Mucosa of stomach (tissue), 1 donor: ENCODE data around the gene HSP90B1.
A peak's percentile ranks its signal among the peaks of the same experiment; 100 is the strongest.

Experiments used
- H3K27me3 ChIP-seq: one replicate; pipeline ENCODE4 v1.7.0; 2013; ENCODE audit warnings: mild to moderate bottlenecking, low read length; ENCODE audit not compliant: control insufficient read depth, insufficient read depth
- H3K36me3 ChIP-seq: one replicate; pipeline ENCODE4 v1.7.0; 2013; ENCODE audit warnings: low read length; ENCODE audit not compliant: control insufficient read depth, insufficient read depth
- H3K4me1 ChIP-seq: one replicate; pipeline ENCODE4 v1.7.0; 2013; ENCODE audit warnings: mild to moderate bottlenecking, low read length; ENCODE audit not compliant: control insufficient read depth, insufficient read depth
- H3K4me3 ChIP-seq: one replicate; pipeline ENCODE4 v1.7.0; 2013; ENCODE audit warnings: low read length
- H3K9ac ChIP-seq: one replicate; pipeline ENCODE4 v1.7.0; 2013; ENCODE audit warnings: mild to moderate bottlenecking, low read length, moderate library complexity
- H3K9me3 ChIP-seq: one replicate; pipeline ENCODE4 v1.7.0; 2013; ENCODE audit warnings: mild to moderate bottlenecking, low read length, moderate library complexity; ENCODE audit not compliant: control insufficient read depth
- donor health status: Pancreatic carcinoma.

The HSP90B1 gene

GRCh38 chr12:103908877-103909276 is 21.3 kb upstream of the HSP90B1 start:
- no peaks in the 10 kb centered on the region for H3K9me3 ChIP-seq
- no peak overlapping the region for H3K4me3 ChIP-seq
- no peaks in the 10 kb centered on the region for H3K27me3 ChIP-seq
- H3K9ac ChIP-seq: no peak overlapping the region
- no peaks in the 10 kb centered on the region for H3K4me1 ChIP-seq
- H3K36me3 ChIP-seq: no peaks in the 10 kb centered on the region

GRCh38 chr12:103909811-103910210 is 20.4 kb upstream of the HSP90B1 start:
- Histone ChIP-seq H3K9ac (no peak overlapping the region), H3K27me3 (no peaks in the 10 kb centered on the region), H3K9me3 (no peaks in the 10 kb centered on the region), H3K36me3 (no peaks in the 10 kb centered on the region), H3K4me3 (no peak overlapping the region), H3K4me1 (no peaks in the 10 kb centered on the region)

- Histone ChIP-seq H3K4me1 (no peaks in the 10 kb centered on the region), H3K4me3 (no peak overlapping the region), H3K9ac (no peak overlapping the region), H3K36me3 (no peaks in the 10 kb centered on the region), H3K27me3 (no peaks in the 10 kb centered on the region), H3K9me3 (no peaks in the 10 kb centered on the region)
Measured at GRCh38 chr12:103912069-103912468, 18.1 kb upstream of the HSP90B1 start.

- no peak overlapping the region for H3K4me3 ChIP-seq
- no peaks in the 10 kb centered on the region for H3K36me3 ChIP-seq
- H3K4me1 ChIP-seq: no peaks in the 10 kb centered on the region
- no peaks in the 10 kb centered on the region for H3K9me3 ChIP-seq
- no peak overlapping the region for H3K9ac ChIP-seq
- no peaks in the 10 kb centered on the region for H3K27me3 ChIP-seq
Measured at GRCh38 chr12:103913100-103913499, 17.1 kb upstream of the HSP90B1 start.

- H3K36me3 ChIP-seq: no peaks in the 10 kb centered on the region
- no peak overlapping the region for H3K9ac ChIP-seq
- no peaks in the 10 kb centered on the region for H3K9me3 ChIP-seq
- no peaks in the 10 kb centered on the region for H3K4me1 ChIP-seq
- no peaks in the 10 kb centered on the region for H3K27me3 ChIP-seq
- H3K4me3 ChIP-seq: no peak overlapping the region
Measured at GRCh38 chr12:103915306-103915705, 14.9 kb upstream of the HSP90B1 start.

GRCh38 chr12:103917873-103918272 is 12.3 kb upstream of the HSP90B1 start:
- Histone ChIP-seq H3K9ac (no peak overlapping the region), H3K36me3 (no peaks in the 10 kb centered on the region), H3K9me3 (no peaks in the 10 kb centered on the region), H3K4me1 (no peaks in the 10 kb centered on the region), H3K27me3 (no peaks in the 10 kb centered on the region), H3K4me3 (no peak overlapping the region)

GRCh38 chr12:103924761-103925641 is 5.2 kb upstream of the HSP90B1 start:
- Histone ChIP-seq H3K36me3 (no peaks in the 10 kb centered on the region), H3K9me3 (no peaks in the 10 kb centered on the region), H3K4me1 (no peaks in the 10 kb centered on the region), H3K27me3 (no peaks in the 10 kb centered on the region), H3K9ac (no peak overlapping the region), H3K4me3 (no peak overlapping the region)

- H3K27me3 ChIP-seq: no peaks in the 10 kb centered on the region
- H3K9me3 ChIP-seq: no peaks in the 10 kb centered on the region
- H3K4me1 ChIP-seq: peaks cover 7% of the 10 kb centered on the region
- peak overlapping the region; percentile 88 for H3K9ac ChIP-seq
- H3K36me3 ChIP-seq: no peaks in the 10 kb centered on the region
- H3K4me3 ChIP-seq: peak overlapping the region; percentile 86
Measured at GRCh38 chr12:103928682-103929045, 1.5 kb upstream of the HSP90B1 start.

GRCh38 chr12:103929046-103929783 is 995 bp upstream of the HSP90B1 start:
- Histone ChIP-seq H3K27me3 (no peaks in the 10 kb centered on the region), H3K4me3 (peak overlapping the region; percentile 86), H3K4me1 (peaks cover 7% of the 10 kb centered on the region), H3K36me3 (no peaks in the 10 kb centered on the region), H3K9me3 (no peaks in the 10 kb centered on the region), H3K9ac (peak overlapping the region; percentile 88)

- Histone ChIP-seq H3K4me1 (peaks cover 7% of the 10 kb centered on the region), H3K9me3 (no peaks in the 10 kb centered on the region), H3K9ac (peak overlapping the region; percentile 88), H3K27me3 (no peaks in the 10 kb centered on the region), H3K4me3 (peak overlapping the region; percentile 86), H3K36me3 (no peaks in the 10 kb centered on the region)
Measured at GRCh38 chr12:103929784-103930033, 501 bp upstream of the HSP90B1 start.

- peak overlapping the region; percentile 88 for H3K9ac ChIP-seq
- H3K4me1 ChIP-seq: peaks cover 7% of the 10 kb centered on the region
- H3K9me3 ChIP-seq: no peaks in the 10 kb centered on the region
- peak overlapping the region; percentile 81 for H3K4me3 ChIP-seq
- H3K36me3 ChIP-seq: no peaks in the 10 kb centered on the region
- H3K27me3 ChIP-seq: no peaks in the 10 kb centered on the region
Measured at GRCh38 chr12:103930787-103931735, 851 bp downstream of the HSP90B1 start.

GRCh38 chr12:103933237-103933636 is 3.0 kb downstream of the HSP90B1 start:
- peaks cover 7% of the 10 kb centered on the region for H3K4me1 ChIP-seq

More at GRCh38 chr12:103933237-103933636, 3.0 kb downstream of the HSP90B1 start:
- H3K9ac ChIP-seq: peak overlapping the region; percentile 13
- no peaks in the 10 kb centered on the region for H3K27me3 ChIP-seq
- peaks cover 3% of the 10 kb centered on the region for H3K36me3 ChIP-seq
- no peaks in the 10 kb centered on the region for H3K9me3 ChIP-seq
- no peak overlapping the region for H3K4me3 ChIP-seq
